H4 (cell line): Measurements from ENCODE around the gene PAIP2. TPM values are rescaled to one million over a fixed set of nuclear protein-coding genes. Genes with fewer than 3 reads are reported as not detected.
"Not testable (repeated sequence)": the region's sequence is repeated elsewhere in the genome, so short reads cannot be mapped to it uniquely, and the experiment has no call there.

ENCODE experiments used
- DNase-seq: peaks from one replicate; pipeline ENCODE4 v3.0.0-alpha.2; 2015; ENCODE audit warnings: low spot score
- total RNA-seq: library from RNA; depleted of rRNA; stranded (reverse); fragments of >200 nt; shearing (Covaris generic); gene quantifications from 2 replicates; pipeline ENCODE4 v1.2.3, GENCODE V29; 2014

PAIP2 gene
- total RNA-seq, 1 experiment from 2014 or later, result 71.8 TPM

DNA sequence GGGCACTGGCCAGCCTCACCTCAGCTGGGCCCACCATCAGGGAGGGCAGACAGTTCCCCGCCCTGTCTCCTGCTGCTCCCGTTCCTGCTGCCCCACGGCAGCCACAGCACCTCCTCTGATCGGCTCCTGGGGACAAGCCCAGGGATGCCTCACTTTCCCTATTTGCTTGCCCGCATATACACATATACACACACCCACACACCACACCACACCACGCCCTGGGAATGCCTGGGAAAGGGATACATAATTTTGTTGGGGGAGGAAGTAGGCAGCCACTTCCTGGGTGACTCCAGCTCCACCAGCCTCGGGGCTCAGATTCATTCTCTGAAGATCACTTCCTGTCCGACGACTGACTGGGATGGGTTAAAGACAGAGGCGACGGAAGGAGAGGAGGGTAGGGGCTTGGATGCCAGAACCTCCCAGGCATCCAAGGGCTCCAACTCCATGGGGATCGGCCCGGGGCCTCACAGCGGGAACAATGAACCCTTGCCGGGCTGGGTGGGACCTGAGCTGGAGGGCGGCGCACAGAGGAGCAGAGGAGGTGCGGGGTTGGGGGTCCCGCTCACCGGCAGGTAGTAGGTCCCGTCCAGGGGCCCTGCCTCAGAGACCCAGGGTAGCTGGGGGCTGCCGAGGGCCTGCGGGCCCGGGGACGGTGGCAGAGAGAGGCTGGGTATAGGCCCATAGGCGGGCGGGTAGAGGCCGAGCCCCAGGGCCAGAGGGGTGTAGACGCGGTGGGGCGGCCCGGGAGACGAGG is 50.1 kb downstream of the PAIP2 start:
- DNase-seq, result no peak

DNA sequence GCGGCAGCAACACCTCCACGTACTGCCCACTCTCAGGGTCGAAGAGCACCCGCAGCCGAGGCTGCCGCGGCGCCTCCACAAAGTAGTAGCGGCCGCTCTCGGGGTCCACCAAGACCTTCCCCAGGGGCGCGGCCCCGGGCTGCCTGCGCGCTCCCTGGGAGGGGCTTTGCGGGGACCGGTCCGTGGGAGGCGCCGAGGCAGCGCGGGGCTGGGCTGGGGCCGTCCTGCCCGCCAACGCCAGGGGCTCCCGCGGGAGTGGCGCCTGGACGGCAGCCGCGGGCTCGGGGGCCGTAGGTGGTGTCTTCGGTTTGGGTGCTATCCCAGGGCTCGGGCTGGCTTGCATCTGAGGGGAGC is 50.6 kb downstream of the PAIP2 start:
- no peak for DNase-seq

DNA sequence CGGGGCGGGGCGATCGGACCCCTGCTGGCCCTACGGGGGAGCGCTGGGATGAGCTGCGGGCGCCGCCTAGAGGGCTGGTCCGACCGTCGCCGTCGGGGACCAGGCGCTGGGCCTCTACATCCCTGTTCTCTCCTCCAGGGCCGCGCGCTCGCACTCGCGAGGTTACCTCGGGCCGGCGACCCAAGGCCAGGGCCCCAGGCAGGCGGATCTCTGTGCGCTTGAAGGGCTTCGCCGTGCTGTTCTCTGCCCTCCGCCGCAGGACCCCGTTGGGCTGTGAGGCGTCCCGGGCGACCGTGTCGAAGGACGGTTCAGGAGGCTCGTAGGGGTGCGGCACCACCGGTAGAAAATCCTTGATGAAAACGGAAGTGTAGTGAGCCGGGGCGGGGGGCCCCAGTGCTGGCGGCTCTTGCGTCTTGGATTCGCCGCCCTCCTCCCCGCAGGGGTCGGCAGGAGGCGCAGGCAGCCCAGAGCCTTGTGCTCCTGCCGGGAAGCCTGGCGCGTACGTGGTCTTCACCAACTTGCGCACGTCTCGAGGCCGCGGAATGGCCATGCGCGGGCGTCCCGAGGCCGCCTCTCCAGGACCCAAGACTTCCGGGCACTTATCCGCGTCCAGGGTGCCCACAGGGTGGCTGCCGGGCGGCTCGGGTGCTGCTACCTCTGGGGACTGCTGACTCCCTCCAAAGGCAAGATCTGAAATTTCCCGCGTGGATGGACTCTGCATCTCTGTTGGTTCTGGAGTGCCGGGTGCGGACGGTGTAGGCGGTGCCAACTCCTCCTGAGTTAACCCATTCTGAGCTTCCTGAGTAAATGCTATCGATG is 51.2 kb downstream of the PAIP2 start:
- DNase-seq, result no peak

DNA sequence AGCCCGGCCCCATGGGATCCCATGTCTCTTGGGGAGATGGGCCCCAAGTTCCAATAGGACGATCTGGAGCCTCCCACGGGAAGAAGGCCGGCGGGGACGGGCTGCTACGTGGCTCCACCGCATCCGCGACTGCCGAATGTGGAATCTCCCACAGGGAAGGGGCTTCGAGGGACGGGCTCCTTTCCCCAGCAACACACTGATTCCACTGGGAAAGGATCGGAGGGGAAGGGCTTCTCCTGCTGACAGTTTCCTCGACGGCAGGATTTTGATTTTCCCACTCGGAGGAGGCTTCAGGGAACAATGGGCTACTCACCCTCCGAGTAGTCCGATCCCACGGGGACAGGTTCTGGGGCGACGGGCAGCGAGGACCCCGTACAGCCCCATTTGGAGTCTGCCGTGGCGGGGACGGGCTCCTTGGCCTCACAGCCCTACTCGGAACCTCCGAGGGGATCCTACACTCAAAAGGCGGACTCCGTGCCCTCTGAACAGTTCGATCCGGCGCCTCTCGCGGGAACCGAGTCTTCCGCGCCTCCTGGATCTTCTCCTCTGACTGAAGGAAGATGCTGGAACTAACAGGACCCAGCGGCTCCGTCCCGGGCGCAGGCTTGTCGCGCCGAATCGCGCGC is 52.0 kb downstream of the PAIP2 start:
- DNase-seq, result no peak

DNA sequence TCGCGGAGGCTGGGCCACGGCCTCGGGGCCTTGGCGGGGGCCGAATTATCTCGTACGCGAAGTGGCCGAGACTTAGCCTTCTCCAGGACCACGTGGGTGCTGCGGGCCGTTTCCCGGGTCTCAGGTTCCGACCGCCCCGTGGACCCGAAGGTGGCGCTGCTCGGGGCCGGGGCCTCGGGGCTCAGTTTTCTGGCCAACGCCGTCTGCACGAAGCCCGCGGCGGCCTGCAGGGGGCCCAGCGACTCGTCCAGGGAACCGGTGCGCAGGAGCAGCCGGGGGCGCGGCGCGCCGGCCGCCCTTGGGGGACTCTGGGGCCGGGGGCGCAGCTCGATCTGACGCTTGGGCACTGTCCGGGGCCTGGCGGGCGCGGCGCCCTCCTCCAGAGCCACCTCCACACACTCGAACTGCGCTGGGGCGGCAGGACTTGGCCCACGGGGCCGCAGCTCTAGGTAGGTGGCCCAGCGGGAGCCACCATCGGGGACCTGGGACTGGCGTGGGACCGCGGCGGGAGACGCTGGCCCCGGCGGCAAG is 52.5 kb downstream of the PAIP2 start:
- no peak for DNase-seq

DNA sequence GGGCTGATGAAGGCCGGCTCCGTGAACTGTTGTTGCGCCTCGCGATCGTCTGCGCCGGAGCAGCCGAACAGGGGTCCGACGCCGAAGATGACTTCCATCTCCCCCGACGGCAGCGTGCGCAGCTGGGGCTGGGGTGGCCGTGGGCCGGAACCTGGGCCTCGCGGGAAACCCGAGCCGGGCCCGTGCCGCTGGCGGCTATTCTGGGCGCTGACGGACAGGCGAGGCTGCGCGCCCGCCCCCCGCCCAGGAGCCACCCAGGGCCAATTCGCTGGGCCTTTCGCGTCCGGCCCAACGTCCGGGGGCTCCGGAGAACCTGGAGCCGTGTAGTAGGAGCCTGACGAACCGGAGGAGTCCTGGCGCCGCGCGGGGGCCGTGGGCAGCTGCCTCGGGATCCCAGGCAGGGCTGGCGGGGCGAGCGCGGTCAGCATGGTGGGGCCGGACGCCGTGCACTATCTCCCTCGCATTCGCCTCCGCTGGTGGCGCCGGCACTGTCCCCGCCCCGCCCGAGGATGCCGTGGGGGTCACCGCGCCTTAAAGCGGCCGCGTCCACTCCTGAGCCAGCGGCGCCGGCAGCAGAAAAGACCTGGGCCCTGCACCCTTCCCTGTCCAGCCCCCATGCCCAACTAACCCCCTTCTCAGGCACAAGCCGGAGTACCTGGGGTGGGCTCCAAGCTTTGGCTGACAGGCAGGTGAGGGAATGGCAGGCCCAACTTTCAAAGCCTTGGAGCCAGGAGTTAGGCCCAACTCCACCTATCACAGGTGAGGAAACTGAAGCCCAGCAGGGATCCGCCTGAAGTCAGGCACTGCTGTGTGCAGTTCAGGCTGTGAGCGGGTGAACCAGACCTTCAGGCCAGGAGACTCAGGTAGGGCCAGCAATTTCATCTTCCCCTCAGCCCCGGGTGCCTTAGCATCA is 53.3 kb downstream of the PAIP2 start, which contains the start of gene PROB1:
Gene PROB1, minus strand, starts transcription at position 451 of the 913 bp plus-strand sequence. Its CDS starts 23 bp downstream, at position 428.
- DNase-seq, result no peak

DNA sequence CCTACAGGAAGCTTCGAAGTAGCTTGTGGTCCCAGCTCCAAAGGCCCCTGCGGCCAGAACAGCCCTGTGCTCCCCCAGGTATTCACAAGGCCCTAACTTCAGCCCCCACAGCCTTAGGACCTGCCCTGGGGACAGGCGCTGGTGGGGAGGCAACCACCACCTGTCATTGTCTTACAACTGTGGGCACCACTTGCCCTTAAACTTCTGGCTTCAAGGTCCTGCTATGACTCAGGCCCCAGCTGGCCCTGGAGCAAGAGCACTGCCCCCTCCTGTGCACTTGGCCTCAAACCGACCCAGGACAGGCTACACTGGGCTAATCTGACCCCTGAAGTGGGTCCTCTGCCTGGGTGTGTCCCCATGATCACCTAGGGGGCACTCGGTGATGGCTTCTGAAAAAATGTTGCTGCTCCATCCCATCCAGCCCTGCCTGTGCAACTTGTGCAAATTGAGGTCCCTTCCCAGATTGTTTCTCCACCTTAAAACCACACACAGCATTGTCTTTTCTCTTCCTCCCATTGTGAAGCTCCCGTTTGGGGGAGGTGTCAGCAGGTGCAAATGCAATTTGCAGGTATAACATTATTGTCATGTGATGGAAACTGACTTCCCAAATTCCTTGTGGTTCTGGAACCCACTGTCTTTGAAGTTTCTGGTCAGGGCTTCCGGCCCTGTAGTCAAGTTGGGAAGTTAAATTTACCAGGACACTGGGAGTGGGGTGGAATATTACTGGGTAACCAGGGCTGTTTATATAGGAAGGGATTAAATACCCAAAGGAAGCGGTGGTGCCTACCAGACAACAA is 54.4 kb downstream of the PAIP2 start:
- no peak for DNase-seq

DNA sequence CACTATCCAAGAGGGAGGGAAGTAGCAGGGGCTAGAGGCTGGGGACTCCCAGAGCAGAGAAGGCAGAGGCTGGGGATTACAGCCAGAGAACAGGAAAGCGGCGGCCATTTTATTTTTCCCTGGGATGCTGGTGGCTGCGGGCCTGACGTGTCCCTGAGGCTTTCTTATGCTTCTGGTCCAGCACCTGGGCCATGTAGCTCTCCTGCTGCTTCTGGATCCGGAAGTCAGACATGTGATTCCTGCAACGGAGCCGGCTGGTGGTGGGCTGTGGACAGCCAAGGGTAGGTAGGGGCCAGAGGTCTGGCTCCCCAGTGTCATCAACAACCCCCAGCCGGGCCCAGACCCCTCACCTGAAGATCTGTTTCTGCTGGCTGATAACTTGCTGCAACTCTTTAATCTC is 55.0 kb downstream of the PAIP2 start:
- DNase-seq, result no peak

DNA sequence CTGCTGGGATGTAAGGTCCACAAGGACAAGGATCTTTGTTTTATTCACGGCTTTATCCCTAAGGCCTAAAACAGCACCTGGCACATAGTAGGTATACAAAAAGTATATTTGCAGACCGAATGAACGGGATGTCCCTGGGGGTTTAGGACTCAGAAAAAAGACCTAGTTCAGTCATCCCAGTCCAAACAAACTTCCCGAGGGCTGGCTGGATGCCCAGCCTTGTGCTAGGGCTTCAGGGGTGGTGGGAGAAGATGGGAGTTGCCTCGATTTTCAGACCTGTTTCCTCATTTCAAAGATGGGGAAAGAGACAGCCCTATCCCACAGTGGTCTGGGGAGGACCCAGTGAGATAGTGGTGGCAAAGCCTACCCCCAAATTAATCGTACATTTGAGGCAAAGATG is 56.3 kb downstream of the PAIP2 start:
- no peak for DNase-seq

DNA sequence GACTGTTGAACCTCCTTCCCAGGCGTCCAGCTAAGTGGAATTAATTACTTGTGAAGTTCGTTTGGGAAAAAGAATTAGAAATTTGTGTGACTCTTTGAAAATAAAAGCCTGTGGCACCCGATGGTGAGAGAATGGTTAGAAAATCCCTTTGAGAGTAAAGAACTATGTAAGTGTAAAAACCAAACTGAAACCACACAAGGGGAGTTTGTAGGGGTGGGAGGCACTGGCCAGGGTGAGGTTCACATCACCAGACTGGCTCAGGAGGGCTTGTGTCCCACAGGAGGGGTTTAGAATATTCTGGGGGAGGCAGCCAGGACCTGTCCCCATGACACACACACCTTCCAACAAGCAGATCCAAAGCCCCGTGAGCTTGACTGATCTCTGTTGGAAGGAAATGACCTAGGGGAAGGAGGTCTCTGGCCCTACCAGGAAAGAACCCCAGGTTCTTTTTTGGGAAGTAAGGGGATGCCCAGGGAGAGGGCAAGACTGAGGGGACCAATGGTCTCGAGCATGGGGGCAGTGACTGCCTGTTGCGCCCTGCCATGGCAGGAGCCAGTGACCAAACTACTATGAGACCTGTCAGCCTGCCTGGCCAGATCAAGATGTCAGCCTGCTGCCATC is 58.0 kb downstream of the PAIP2 start:
- no peak for DNase-seq

DNA sequence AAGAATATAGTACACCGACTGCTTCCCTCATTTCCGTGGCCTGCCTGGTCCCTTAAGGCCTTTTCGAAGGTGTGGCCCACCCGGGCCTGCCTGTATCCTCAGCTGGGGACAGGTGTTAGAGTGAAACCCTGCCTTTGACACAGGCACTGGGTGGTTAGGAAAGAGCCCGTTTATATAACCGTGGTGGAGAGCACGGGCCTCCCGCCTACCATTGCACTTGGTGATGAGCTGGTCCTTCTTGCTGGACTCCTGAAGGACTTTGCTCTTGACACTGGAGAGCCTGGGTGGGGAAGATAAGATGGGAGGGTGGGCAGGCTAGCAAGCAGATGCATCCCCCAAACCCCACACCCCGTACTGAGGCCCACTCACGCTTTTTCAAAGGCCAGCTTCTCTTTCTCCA is 59.9 kb downstream of the PAIP2 start:
- no peak for DNase-seq

DNA sequence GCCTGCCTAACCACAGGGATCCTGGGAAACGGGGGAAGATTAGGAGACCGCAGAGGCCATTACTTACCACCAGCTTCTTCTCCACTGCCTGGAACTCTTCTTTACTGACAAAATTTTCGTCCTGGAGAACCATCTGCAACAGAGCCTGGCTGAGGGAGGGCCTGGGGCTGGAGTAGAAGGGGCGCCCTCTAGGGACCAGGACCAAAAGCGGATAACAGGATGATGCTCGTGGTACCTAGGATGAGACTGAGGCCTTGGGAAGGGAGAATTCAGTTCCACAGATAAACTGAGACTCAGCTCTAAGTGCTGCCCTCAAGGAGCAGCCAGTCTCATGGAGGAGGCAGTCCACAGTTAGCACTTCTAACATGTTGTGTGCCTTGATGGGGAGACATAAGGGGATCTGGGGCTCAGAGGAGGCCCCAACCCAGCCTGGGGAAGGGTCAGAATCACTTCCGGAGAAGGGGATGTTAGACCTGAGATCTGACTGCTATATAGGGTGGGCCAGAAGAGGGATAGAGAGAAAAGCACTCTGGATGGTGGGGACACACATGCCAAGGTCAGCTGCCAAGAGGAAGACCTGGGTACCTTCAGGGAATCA is 61.0 kb downstream of the PAIP2 start:
- DNase-seq, result peak; percentile 40

DNA sequence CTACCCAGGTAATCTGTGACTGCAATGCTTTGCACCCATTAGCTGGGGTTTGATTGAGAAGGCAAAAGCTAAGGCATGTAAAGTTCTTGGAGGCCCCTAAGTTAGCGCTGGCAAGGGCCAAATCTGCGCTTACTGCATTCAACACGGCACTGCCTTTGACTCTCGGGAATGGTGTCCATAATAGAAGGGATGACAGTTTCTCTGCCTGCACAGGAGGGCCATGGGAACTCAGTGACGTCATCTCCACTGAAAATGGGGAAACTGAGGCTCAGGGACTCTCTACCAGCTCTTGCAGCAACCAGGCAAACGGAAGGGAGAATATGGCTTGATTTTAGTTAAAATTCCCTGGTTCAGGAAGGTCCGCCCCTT is 61.7 kb downstream of the PAIP2 start:
- no peak for DNase-seq

DNA sequence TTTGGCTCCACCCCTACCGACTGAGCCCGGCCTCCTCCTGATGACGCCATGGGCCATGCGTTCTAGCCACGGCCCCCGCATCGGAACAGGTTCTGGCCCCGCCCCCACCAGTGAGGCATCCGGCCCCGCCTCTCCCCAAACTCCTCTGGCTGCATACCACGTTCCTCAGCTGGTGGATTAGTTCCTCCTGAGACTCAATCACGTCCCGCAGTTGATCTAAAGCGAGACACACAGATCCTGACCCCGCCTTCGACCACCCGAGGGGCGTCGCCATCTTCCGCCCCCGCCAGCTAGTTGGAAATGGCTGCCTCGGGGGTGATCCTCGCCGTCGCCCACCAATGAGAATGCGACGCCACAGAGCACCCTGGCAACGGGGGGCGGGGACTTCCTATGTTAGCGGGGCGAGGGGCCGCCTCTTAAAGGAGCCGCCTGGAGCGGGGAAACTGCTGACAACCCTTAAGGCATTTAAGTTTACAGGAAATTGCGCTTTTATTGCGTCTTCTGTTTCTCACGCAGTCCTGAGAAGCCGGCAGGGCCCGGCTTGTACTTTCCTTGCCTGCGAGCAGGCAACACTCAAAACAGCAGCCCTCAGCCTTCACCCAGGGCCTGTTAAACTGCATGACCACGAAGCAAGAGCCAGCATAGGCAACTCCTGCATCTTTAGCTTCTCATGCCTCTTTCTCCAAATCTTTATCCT is 62.3 kb downstream of the PAIP2 start, which contains the start of gene SPATA24:
Gene SPATA24, minus strand, starts transcription at position 303 of the 697 bp plus-strand sequence. Its CDS starts 29 bp downstream, at position 274.
- DNase-seq, result peak; percentile 95

DNA sequence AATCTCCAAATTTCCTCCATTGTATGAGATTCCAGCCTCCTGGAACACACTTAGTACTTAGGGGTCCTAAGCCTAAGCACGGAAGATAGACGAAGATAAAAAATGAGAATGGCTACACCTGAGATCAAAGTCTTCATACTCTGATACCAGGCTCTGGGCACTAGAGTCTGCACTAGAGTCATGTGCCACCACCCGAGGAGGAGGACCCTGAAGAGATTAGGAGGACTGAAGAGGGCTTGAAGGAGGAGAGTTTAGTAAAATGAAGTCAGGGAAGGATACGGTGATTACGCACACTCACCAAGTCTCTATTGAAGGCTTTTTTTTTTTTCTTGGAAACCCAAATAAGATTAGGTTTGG is 62.8 kb downstream of the PAIP2 start:
- DNase-seq, result no peak

DNA sequence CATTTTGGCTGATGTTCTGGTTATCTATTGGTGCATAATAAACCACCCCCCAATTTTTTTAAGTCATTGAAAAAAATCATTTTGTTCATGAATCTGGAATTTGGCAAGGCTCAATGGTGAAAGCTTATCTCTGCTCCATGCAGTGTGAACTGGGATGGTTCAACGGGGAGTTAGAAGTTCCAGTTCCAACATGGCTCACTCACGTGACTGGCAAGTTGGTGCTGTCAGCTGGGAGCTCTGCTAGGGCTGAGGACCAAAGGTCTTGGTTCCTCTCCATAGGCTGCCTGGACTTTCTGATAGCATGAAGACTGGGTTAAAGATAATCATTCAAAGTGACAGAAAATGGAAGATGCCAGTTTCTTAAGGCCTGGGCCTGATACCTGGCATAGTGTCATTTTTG is 65.3 kb downstream of the PAIP2 start:
- DNase-seq, result no peak

DNA sequence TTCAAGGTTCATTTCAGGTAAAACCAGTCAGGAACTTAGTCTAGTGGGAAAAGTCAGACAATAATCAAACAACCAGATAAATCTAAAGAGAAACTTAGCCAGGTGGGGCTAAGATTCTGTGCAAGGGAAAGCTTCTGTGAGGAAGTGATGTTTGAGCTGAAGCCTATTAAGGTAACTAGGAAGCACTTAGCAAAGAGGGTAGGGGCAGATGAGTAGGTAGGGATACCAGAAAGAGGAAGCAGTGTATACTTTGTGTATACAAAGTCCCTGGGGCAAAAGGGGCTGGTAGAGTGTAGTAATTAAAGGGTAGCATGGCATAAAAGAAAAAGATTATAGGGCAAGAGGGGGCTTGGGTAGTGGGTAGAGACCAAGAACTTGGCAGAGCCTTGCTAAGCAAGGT is 65.9 kb downstream of the PAIP2 start:
- DNase-seq, result no peak

DNA sequence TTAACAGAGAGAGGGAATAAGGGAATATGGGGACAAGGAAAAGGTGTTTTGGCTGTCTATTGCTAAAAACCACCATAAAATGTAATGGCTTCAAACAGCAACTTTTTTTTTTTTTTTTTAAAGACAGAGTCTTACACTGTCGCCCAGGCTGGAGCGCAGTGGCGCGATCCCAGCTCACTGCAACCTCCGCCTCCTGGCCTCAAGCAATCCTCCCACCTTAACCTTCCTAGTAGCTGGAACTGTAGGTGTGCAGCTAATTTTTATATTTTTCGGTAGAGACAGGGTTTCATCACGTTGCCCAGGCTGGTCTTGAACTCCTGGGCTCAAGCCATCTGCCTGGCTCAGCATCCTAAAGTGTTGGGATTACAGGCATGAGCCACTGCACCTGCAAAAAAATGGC is 66.5 kb downstream of the PAIP2 start:
- no peak for DNase-seq

DNA sequence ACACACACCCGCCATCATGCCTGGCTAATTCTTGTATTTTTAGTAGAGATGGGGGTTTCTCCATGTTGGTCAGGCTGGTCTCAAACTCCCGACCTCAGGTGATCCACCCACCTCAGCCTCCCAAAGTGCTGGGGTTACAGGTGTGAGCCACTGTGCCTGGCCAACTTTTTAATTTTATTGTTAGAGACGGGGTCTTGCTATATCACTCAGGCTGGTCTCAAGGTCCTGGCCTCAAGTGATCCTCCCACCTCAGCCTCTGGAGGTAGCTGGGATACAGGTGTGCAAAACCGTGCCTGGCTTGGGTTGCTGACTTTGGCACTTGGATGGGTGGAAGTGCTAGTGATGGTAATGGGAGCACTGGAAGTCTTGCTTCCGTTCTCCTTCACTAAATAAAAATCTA is 67.5 kb downstream of the PAIP2 start:
- DNase-seq, result not testable (repeated sequence)
